Mammary epithelial cell (primary cell): Measurements from ENCODE around the gene SCYGR3.

ENCODE experiments used
- EZH2 ChIP-seq: IDR thresholded peaks from 2 replicates; pipeline ENCODE4 v1.6.1; 2012; ENCODE audit warnings: low read length, inconsistent platforms, borderline replicate concordance
- TF ChIP-seq, protein P1 (sequence below), 2 donors: IDR thresholded peaks in 1 of 2; conservative IDR thresholded peaks in 1 of 2; 2 replicates each; pipeline ENCODE4 v1.5.1; 2011 to 2012; ENCODE audit warnings: inconsistent platforms in 2 of 2, low read length in 2 of 2, mild to moderate bottlenecking in 2 of 2, control low read depth in 1 of 2, low read depth in 1 of 2; ENCODE audit not compliant: insufficient read depth in 1 of 2; ENCODE audit errors: extremely low read depth in 1 of 2

DNA sequence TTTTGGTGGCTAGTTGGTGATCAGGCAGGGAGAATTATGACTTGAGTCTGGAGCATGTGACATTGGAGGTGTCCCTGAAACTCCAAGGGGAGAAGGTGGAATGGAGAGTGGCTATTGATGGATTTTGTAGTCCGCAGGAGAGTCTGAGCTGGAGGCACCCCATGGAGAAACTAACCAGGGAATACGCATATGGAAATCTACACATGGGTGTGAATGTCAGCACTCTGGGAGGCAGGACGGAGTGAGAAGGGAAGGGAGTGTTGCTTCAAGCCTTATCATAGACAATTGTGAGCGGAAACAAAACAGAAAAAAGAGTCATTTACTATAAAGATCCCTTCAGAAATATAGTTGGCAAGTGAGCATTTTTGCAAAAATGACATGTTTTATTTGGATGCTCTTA is 2.0 kb upstream of the SCYGR3 start:
- TF ChIP-seq, protein P1, sequence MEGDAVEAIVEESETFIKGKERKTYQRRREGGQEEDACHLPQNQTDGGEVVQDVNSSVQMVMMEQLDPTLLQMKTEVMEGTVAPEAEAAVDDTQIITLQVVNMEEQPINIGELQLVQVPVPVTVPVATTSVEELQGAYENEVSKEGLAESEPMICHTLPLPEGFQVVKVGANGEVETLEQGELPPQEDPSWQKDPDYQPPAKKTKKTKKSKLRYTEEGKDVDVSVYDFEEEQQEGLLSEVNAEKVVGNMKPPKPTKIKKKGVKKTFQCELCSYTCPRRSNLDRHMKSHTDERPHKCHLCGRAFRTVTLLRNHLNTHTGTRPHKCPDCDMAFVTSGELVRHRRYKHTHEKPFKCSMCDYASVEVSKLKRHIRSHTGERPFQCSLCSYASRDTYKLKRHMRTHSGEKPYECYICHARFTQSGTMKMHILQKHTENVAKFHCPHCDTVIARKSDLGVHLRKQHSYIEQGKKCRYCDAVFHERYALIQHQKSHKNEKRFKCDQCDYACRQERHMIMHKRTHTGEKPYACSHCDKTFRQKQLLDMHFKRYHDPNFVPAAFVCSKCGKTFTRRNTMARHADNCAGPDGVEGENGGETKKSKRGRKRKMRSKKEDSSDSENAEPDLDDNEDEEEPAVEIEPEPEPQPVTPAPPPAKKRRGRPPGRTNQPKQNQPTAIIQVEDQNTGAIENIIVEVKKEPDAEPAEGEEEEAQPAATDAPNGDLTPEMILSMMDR (conservative IDR thresholded peaks at IDR 0.05 in 1 of 2, IDR thresholded peaks at IDR 0.05 in 1 of 2; ENCODE audit: extremely low read depth in 1 of 2, insufficient read depth in 1 of 2, low read depth in 1 of 2, low read length in 2 of 2), result no peak
- no peak for TF ChIP-seq EZH2
